Erythroblast (primary cell): ENCODE results near the gene TRPM8.
"Not testable (repeated sequence)": the region's sequence is repeated elsewhere in the genome, so short reads cannot be mapped to it uniquely, and the experiment has no call there.

Experiments
- DNase-seq, 2 experiments: peaks; one replicate each; lab custom pipeline; 2025; lab: John Stamatoyannopoulos, UW
- GATA1 ChIP-seq: IDR thresholded peaks from 2 replicates; pipeline ENCODE4 v1.6.1; 2011; ENCODE audit warnings: low read depth, mild to moderate bottlenecking, control low read depth, low read length, moderate library complexity
- POLR2A ChIP-seq: IDR thresholded peaks from 2 replicates; pipeline ENCODE4 v1.6.1; 2011; ENCODE audit warnings: mild to moderate bottlenecking, low read length

Gene TRPM8

DNA sequence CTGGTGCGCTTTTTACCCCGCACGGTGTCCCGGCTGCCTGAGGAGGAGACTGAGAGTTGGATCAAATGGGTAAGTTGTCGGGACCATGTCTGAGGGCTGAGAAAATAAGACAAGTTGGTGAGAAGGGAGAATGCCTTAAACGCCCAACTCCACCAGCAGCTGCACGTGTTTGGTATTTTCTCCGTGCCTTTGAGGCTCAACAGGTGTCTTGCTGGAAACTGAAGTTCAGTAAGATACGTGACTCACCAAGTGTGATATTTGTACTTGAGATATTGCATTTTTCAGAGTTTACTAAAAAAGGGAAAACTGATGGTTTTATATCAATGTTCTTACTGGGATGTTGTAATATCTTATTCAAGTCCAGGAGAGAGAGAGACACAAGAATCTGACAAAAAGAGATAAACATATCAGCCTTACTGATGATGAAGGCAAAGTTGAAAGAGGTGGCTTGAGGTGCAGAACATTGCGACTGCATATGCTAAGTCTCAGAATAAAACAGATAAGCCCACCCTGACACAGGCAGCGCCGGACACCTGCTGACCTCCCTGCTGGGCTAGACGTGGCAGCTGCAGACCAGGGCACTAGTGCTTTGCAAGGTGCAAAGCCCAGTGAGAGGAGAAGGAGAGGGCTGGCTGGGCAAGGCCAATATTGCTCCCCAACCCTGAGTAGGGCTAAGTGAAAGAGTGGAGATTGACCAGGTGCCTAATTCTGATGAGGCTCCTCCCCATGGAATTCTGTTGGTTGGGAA is 33.1 kb downstream of the TRPM8 start:
- TF ChIP-seq POLR2A (no peak), GATA1 (no peak)
- DNase-seq = no peak

DNA sequence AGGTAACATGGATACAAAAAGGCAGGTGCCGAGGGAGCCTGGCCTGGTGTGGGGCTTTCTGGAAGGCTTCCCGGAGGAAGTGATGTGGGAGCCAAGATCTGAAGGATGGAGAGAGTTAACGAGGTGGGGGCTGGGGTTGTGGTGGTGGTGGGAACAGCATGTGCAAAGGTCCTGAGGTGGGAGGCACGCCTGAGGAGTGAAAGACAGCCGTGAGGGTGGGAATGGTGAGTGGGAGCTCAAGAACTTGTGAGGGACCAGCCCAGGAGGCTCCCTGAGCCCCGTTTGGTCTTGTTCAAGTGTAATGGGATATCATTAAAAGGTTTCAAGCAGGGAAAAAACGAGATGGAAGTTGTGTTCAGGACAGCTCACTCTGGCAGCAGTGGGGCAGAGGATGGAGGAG is 35.2 kb downstream of the TRPM8 start:
- DNase-seq = no peak
- TF ChIP-seq GATA1 = no peak
- TF ChIP-seq POLR2A = no peak

DNA sequence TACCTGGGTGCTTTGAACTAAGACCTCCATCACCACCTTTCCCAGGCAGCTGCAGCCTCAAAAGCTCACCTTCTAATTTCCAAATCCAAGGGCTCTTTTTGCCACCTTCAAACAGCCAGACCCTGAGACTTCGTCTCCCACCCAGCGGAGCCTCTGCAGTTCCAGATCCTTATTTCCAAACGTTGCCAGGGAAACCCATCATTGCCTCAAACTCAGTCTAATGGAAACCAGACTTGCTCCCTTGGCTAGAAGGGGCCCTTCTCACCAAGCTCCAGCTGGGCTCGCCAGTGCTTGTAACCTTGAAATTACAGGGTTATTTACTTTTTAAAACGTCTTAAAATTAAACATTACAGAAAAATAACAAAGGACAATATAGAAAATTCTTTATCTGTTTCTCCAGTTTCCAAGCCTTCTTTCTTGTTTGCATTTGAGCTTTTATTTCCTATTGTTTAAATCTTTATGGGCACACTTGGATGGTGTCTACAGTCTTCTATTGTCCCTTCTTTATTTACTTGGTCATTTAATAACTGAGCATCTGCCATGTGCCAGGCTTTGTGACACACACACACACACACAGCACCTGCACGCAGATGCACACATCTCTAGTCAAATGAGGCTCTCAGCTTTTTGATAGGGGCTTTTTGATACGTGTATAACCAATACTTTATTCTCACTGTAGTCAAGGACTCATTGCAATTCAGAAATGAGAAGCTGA is 36.1 kb downstream of the TRPM8 start:
- no peak for DNase-seq
- no peak for TF ChIP-seq POLR2A

DNA sequence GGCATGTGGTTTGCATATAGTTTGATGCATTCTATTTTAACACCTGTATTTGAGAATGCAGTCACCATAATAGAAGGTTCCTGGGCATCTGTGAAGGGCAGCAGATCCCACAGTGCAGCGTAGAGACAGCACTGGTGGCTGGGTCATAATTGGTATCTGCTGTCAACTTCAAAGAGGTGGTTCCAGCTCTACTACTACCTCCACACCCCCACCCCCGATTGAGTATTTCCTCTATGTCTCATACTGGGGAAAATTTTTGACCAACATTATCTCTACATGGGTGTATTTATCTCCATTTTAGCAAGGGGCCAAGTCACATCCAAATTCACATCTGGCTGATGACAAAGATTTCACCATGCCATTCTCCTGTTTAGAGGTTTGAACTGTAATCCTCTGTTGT is 43.0 kb downstream of the TRPM8 start:
- DNase-seq = no peak
- no peak for TF ChIP-seq POLR2A
- TF ChIP-seq GATA1 = no peak

DNA sequence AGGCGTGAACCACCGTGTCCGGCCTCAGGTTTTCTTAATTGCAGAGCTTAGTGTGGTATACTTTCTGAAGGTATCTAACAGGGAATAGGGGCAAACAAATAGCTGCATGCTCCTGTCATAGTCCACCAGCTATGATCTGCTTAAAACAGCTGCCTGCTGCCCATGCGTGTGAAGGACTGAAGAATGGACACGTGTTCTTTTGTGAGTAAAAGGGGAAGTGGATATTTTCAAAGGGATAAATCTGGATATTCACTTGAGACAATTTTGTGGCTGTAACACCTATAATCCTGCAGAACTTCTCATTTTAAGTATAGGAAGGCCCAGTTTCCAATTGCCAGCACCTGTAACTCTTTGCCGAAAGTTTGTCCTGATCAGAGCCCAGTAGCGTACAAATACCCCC is 44.7 kb downstream of the TRPM8 start:
- no peak for DNase-seq
- TF ChIP-seq GATA1 = no peak
- TF ChIP-seq POLR2A = no peak

DNA sequence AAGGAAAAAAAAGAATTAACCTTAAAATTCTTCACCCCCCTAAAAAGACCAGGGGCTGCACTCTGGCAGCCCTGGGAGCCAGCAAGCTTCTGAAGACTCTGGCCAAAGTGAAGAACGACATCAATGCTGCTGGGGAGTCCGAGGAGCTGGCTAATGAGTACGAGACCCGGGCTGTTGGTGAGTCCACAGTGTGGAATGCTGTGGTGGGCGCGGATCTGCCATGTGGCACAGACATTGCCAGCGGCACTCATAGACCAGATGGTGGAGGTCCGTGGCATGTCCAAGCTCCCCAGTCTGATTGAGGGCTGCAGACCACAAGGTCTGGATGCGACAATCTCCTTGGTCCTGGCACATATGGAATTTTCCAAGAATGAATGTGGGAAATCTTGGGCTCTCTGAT is 47.4 kb downstream of the TRPM8 start:
- TF ChIP-seq POLR2A (no peak), GATA1 (no peak)
- no peak for DNase-seq

DNA sequence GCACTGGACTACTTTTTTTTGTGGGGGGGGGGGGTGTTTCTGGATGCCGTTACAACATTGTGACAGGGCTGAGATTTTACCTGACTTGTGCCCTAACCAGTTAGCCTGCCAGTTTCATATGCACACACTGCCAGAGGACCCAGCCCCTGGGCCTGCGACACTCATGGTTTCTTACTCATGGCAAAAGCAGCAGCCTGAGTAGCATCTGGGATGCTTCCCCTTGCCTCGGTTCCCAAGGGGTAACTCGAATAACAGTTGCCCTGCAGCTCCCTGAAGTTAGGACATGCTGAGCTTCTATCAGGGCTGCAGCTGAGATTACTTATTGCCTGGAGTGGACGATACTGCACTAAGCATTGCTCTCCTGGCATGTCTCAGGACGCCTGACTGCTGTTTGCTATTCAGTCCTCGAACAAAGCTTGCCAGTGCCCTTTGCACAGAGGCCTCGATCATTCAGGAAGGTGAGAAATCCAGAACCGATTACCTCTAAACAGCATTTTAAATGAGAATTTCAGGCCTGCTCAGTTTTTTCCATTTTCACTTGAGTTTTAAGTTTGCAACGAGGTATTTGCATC is 47.9 kb downstream of the TRPM8 start:
- TF ChIP-seq POLR2A (no peak), GATA1 (no peak)
- no peak for DNase-seq

DNA sequence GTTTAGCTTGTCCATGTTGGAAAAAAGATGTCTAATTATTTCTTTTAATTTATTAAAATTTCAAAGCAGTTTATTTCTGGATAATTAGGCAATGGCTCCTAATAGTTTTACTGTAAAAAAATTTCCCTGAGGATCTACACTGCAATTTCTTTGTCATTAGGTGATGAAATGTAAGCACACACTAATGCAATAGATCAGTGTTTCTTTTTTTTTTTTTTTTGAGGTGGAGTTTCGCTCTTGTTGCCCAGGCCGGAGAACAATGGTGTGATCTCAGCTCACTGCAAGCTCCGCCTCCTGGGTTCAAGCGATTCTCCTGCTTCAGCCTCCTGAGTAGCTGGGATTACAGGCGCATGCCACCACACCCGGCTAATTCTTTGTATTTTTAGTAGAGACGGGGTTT is 48.5 kb downstream of the TRPM8 start:
- DNase-seq = not testable (repeated sequence)

DNA sequence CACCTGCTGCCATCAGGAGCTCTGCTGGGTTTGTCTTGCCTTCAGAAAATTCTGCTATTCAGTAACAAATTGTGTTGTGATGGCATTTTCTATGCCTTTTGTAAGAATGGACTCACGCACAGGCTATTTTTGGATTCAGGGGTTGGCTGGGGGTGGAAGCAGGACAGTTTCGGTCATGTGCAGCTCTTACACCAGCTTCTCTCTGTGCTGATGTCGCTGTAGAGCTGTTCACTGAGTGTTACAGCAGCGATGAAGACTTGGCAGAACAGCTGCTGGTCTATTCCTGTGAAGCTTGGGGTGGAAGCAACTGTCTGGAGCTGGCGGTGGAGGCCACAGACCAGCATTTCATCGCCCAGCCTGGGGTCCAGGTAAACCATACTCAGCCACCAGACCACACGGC is 49.2 kb downstream of the TRPM8 start:
- DNase-seq = no peak
- TF ChIP-seq POLR2A (no peak), GATA1 (no peak)

DNA sequence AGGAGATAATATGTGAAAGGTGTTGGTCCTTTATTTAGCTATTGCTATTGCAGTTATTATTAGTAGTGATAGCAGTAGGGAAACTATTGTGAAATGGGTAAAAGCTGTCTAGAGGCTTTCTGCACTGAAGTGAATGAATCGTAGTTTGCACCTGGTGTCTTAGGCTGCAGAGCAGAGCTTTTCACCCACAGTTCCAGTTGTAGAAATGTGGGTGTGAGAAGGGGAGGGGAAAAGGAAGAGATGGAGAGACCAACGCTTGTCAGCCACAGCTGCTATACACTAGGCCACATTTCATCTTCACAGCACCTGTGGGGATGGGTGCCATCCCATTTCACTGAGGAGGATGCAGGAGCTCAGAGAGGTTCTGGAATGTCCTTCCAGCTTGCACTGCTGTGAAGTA is 50.0 kb downstream of the TRPM8 start:
- DNase-seq = no peak

DNA sequence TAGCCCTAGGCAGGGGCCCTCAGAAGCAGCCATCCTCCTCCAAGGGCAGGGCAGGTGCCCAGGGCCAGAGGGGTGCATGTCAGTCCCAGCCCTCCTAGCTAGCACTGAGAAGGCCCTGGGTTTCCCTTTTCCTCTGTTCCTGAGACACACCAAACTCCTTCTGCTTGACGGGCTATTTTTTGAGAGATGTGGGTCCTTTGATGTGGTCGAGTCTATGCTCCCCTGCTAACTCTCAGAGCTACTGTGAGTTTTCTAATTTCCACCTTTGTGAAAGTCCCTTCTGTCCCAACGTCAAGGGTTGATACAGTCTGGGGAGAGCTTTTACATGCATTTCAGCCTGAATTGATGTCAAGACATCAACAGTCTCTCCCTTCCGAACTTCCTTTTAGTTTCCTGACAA is 51.4 kb downstream of the TRPM8 start:
- no peak for DNase-seq
- TF ChIP-seq GATA1 (no peak), POLR2A (no peak)

More for the DNA sequence above, 50.0 kb downstream of the TRPM8 start:
- TF ChIP-seq GATA1 (no peak), POLR2A (no peak)

DNA sequence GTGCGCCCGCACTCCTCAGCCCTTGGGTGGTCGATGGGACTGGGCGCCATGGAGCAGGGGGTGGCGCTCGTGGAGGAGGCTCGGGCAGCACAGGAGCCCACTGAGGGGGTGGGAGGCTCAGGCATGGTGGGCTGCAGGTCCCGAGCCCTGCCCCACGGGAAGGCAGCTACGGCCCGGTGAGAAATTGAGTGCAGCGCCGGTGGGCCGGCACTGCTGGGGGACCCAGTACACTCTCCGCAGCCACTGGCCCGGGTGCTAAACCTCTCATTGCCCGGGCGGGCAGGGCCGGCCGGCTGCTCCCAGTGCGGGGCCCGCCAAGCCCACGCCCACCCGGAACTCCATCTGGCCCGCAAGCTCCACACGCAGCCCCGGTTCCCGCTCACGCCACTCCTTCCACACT is 55.3 kb downstream of the TRPM8 start:
- DNase-seq = not testable (repeated sequence)

DNA sequence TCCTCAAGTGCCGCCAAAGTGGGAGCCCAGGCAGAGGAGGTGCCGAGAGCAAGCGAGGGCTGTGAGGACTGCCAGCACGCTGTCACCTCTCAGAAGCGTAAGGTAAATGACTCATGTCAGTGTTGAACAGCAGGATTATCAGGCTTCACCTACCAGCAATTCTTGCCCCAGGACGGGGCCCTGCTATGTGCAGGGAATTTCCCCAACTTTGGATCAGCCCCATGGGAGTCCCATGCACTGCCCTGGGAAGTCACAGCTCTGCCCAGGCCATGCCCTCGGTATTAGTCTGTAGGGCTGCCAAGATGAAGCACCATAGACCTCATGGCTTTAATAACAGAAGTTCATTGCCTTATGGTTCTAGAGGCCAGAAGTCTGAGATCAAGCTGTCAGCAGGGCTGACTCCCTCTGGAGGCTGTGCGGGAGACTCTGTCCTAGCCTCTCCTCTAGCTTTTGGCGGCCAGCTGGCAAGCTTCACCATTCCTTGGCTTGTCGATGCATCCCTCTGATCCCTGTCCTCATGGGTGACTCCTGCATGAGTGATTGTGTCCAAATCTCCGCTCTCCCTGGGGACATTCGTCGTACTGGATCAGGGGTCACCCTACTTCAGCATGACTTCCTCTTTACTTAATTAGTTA is 55.9 kb downstream of the TRPM8 start:
- DNase-seq = no peak
- TF ChIP-seq GATA1 (no peak), POLR2A (no peak)

DNA sequence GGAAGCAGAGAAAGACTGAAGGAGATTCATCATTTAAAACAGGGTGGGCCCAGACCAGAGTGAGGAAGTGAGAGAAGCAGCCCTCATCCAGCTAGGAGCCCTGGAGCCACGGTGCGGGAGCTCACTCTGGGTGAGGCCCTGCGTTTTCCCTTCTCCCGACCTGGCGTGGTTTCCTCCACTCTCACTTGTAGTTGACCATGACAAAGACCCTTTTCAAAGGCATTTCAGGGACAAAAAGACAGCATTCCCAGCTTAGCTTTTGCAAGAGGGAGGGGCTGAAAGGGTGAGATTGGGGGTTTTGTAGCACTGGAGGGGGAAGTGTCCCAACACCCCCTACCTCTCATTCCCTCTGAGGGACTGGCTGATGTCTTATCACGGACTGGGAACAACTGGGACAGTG is 56.6 kb downstream of the TRPM8 start:
- TF ChIP-seq GATA1 (no peak), POLR2A (no peak)
- no peak for DNase-seq
